ENCODE results near the gene ZDHHC18.
A peak's percentile ranks its signal among the peaks of the same experiment; 100 is the strongest.

The ZDHHC18 gene

DNA sequence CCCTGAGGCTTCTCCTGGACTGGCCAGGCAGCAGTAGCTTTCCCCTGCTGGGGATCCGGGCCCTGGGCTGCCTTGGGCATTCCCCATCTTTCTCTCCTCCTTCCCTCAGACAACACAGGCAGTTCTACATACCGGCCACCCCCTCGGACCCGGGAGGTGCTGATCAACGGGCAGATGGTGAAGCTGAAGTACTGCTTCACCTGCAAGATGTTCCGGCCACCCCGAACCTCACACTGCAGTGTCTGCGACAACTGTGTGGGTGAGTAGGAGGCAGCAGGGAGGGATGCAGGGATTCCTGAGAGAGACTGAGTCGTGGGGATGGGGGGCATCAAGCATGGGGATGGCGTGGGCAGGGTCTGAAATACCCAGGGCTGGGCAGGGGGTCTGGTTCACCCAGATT is 22.0 kb downstream of the ZDHHC18 start:
- TF ChIP-seq, protein P1, sequence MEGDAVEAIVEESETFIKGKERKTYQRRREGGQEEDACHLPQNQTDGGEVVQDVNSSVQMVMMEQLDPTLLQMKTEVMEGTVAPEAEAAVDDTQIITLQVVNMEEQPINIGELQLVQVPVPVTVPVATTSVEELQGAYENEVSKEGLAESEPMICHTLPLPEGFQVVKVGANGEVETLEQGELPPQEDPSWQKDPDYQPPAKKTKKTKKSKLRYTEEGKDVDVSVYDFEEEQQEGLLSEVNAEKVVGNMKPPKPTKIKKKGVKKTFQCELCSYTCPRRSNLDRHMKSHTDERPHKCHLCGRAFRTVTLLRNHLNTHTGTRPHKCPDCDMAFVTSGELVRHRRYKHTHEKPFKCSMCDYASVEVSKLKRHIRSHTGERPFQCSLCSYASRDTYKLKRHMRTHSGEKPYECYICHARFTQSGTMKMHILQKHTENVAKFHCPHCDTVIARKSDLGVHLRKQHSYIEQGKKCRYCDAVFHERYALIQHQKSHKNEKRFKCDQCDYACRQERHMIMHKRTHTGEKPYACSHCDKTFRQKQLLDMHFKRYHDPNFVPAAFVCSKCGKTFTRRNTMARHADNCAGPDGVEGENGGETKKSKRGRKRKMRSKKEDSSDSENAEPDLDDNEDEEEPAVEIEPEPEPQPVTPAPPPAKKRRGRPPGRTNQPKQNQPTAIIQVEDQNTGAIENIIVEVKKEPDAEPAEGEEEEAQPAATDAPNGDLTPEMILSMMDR (IDR thresholded peaks at IDR 0.05; ENCODE audit: insufficient read depth, low read depth, low read length, missing control alignments) = no peak
- DNase-seq (ENCODE audit: low read depth) = no peak
- H3K4me3 ChIP-seq (ENCODE audit: low read length) = no peak overlapping the region

GRCh38 chr1:26848941-26849774 is 22.7 kb downstream of the ZDHHC18 start:
- TF ChIP-seq, protein P1 (IDR thresholded peaks at IDR 0.05; ENCODE audit: insufficient read depth, low read depth, low read length, missing control alignments) = peak; percentile 32
- H3K4me3 ChIP-seq (ENCODE audit: low read length) = no peak overlapping the region
- peak; percentile 100 for DNase-seq (ENCODE audit: low read depth)

GRCh38 chr1:26851106-26851684 is 24.7 kb downstream of the ZDHHC18 start:
- peak; percentile 86 for DNase-seq (ENCODE audit: low read depth)
- H3K4me3 ChIP-seq (ENCODE audit: low read length) = no peak overlapping the region
- TF ChIP-seq, protein P1 (IDR thresholded peaks at IDR 0.05; ENCODE audit: insufficient read depth, low read depth, low read length, missing control alignments) = peak; percentile 44

DNA sequence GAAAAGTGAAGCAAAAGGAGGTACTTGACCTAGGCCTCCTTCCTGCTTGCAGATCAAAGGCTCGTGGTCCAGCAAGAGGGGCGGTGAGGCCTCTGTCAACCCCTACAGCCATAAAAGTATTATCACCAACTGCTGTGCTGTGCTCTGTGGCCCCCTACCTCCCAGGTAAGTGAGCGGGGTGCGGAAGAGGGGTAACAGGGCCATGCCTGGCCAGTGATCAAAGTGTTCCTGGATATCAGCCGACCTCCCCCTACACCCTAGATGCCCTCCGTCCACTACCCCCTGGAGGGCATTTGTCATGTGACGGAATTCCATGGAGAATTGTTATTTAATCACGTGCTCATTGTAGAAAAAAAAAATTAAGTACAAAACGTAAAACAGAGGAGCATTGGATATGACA is 26.2 kb downstream of the ZDHHC18 start:
- H3K4me3 ChIP-seq (ENCODE audit: low read length) = no peak overlapping the region
- DNase-seq (ENCODE audit: low read depth) = no peak
- TF ChIP-seq, protein P1 (IDR thresholded peaks at IDR 0.05; ENCODE audit: insufficient read depth, low read depth, low read length, missing control alignments) = no peak

DNA sequence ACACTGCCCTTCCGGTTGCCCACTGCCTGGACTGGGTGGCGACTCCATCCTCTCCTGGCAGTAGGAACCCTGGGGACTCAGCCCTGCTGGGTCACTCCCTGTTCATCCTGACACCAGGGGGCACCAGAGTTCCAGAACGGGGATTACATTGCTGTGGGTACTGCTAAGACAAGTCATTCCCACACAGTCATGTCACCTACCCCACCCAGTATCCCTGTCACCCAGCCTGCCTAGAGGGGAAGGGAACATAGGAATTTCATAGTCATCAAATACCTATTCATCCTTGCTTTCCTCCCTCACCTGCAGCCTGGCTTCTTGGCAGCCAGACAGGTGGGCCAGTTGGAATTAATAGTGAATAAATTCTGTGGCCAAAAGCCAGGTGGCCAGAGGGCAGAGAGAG is 26.7 kb downstream of the ZDHHC18 start:
- no peak overlapping the region for H3K4me3 ChIP-seq (ENCODE audit: low read length)
- peak; percentile 99 for DNase-seq (ENCODE audit: low read depth)
- TF ChIP-seq, protein P1 (IDR thresholded peaks at IDR 0.05; ENCODE audit: insufficient read depth, low read depth, low read length, missing control alignments) = peak; percentile 97

DNA sequence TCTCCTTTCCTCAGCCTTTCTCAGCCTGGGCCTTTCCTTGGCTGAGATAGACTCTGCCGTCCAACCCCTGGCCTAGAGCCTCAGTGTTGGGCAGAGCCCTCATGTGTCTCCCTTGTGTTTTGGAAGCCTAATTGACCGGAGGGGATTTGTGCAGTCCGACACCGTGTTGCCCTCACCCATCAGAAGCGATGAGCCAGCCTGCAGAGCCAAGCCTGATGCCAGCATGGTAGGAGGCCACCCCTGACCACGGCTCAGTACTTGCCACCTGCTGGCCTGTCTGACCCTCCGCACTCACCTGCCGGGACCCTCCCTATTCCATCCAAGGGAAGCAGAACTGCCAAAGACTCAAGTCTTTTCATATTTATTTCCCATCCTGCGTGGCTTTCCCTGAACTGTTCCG is 27.1 kb downstream of the ZDHHC18 start:
- no peak overlapping the region for H3K4me3 ChIP-seq (ENCODE audit: low read length)
- TF ChIP-seq, protein P1 (IDR thresholded peaks at IDR 0.05; ENCODE audit: insufficient read depth, low read depth, low read length, missing control alignments) = no peak
- no peak for DNase-seq (ENCODE audit: low read depth)

Data from epithelial cell of esophagus (primary cell).